GM19099 (cell line): Measurements from ENCODE around the gene SEMA3B.

ENCODE experiments used
- POLR2A ChIP-seq: IDR thresholded peaks from 3 replicates; pipeline ENCODE4 v1.6.1; 2011; ENCODE audit warnings: low read depth; ENCODE audit not compliant: insufficient read length; ENCODE audit errors: extremely low read depth

Gene SEMA3B

GRCh38 chr3:50263478-50264382 lies 5.2 kb upstream of the SEMA3B start:
- no peak for TF ChIP-seq POLR2A

- TF ChIP-seq POLR2A = no peak
Measured at GRCh38 chr3:50264383-50264963, 4.5 kb upstream of the SEMA3B start.

- TF ChIP-seq POLR2A = no peak
Measured at GRCh38 chr3:50264964-50265485, 3.9 kb upstream of the SEMA3B start.

GRCh38 chr3:50265571-50265970 lies 3.4 kb upstream of the SEMA3B start:
- no peak for TF ChIP-seq POLR2A

GRCh38 chr3:50266017-50266416 lies 2.9 kb upstream of the SEMA3B start:
- no peak for TF ChIP-seq POLR2A

- TF ChIP-seq POLR2A = no peak
Measured at GRCh38 chr3:50266836-50267235, 2.1 kb upstream of the SEMA3B start.

GRCh38 chr3:50267280-50267913 lies 1.6 kb upstream of the SEMA3B start:
- TF ChIP-seq POLR2A = no peak

- no peak for TF ChIP-seq POLR2A
Measured at GRCh38 chr3:50268276-50268675, 671 bp upstream of the SEMA3B start.

GRCh38 chr3:50269460-50269859 lies 513 bp downstream of the SEMA3B start:
- TF ChIP-seq POLR2A = no peak

GRCh38 chr3:50269977-50270413 lies 1.0 kb downstream of the SEMA3B start:
- TF ChIP-seq POLR2A = no peak

GRCh38 chr3:50270422-50271224 lies 1.7 kb downstream of the SEMA3B start:
- no peak for TF ChIP-seq POLR2A

- TF ChIP-seq POLR2A = no peak
Measured at GRCh38 chr3:50271314-50271936, 2.5 kb downstream of the SEMA3B start.

- no peak for TF ChIP-seq POLR2A
Measured at GRCh38 chr3:50272911-50273688, 4.2 kb downstream of the SEMA3B start.

GRCh38 chr3:50273689-50274065 lies 4.7 kb downstream of the SEMA3B start:
- no peak for TF ChIP-seq POLR2A

GRCh38 chr3:50274371-50275104 lies 5.6 kb downstream of the SEMA3B start:
- TF ChIP-seq POLR2A = no peak
